Placental epithelial cell (primary cell): ENCODE data around the gene AK6. TPM values are rescaled to one million over a fixed set of nuclear protein-coding genes. Genes with fewer than 3 reads are reported as not detected.

ENCODE experiments used
- total RNA-seq: library from RNA; depleted of rRNA; stranded (reverse); fragments of >200 nt; gene quantifications from 2 replicates; pipeline ENCODE4 v1.2.3, GENCODE V29; 2012

The AK6 gene
- total RNA-seq: 7.5 and 12.5 TPM in 2 replicates

GRCh38 chr5:69369340-69370121 lies at the start of gene AK6, which contains the start of the genes RAD17 and TAF9:
Gene AK6 (minus strand): TSS chr5:69369520. CDS start chr5:69369490, 30 bp downstream.
Gene RAD17 (plus strand): TSS chr5:69369818. CDS start chr5:69372209, 2,391 bp downstream.
Gene TAF9 (minus strand): TSS chr5:69369520. CDS start chr5:69365737, 3,783 bp downstream.

GRCh38 chr5:69414885-69415583 lies 45.7 kb upstream of the AK6 start, which contains the start of gene MARVELD2:
Gene MARVELD2 (plus strand): TSS chr5:69415116. CDS start chr5:69419386, 4,270 bp downstream.

Other genes starting within 250 kb of the AK6 start
- 28.7 and 69.1 TPM in 2 replicates for gene CCNB1, start 202.4 kb downstream of the AK6 start, total RNA-seq
- gene CENPH, start 179.9 kb downstream of the AK6 start, total RNA-seq: 8.2 and 14.9 TPM in 2 replicates
- 27.5 and 39.9 TPM in 2 replicates for gene CDK7, start 134.6 kb downstream of the AK6 start, total RNA-seq
- gene CCDC125, start 36.7 kb downstream of the AK6 start, total RNA-seq: 2.4 and 3.8 TPM in 2 replicates
- gene TAF9, start within 50 bp of the AK6 start, total RNA-seq: 38.9 and 67.0 TPM in 2 replicates
- 23.2 and 29.1 TPM in 2 replicates for gene RAD17, start 298 bp upstream of the AK6 start, total RNA-seq
- gene MARVELD2, start 45.6 kb upstream of the AK6 start, total RNA-seq: 20.0 and 29.5 TPM in 2 replicates
- gene OCLN, start 123.3 kb upstream of the AK6 start, total RNA-seq: 2.0 and 2.4 TPM in 2 replicates
- 19.2 and 22.1 TPM in 2 replicates for gene GTF2H2C, start 190.7 kb upstream of the AK6 start, total RNA-seq